AG09309 (cell line): ENCODE results near the gene ASCC3.

Experiments
- DNase-seq: peaks from one replicate; pipeline ENCODE4 v3.0.0-alpha.2; 2010; ENCODE audit warnings: low read depth
- H3K4me3 ChIP-seq: 2 replicates; pipeline ENCODE4 v1.5.1; 2011; ENCODE audit warnings: mild to moderate bottlenecking, low read depth, low read length, moderate library complexity; ENCODE audit not compliant: control insufficient read depth
- CTCF ChIP-seq: IDR thresholded peaks from 2 replicates; pipeline ENCODE4 v1.5.1; 2011; ENCODE audit warnings: mild to moderate bottlenecking, low read depth, low read length, inconsistent platforms; ENCODE audit not compliant: insufficient read depth, control insufficient read depth; ENCODE audit errors: missing control alignments

ASCC3 gene

GRCh38 chr6:100512203-100512862 lies 368.8 kb downstream of the ASCC3 start:
- no peak for DNase-seq
- H3K4me3 ChIP-seq: no peak overlapping the region
- TF ChIP-seq CTCF: no peak

- TF ChIP-seq CTCF: no peak
- H3K4me3 ChIP-seq: no peak overlapping the region
- DNase-seq: no peak
Measured at GRCh38 chr6:100509101-100509500, 372.0 kb downstream of the ASCC3 start.

- H3K4me3 ChIP-seq: no peak overlapping the region
- no peak for DNase-seq
- TF ChIP-seq CTCF: no peak
Measured at GRCh38 chr6:100506651-100507050, 374.5 kb downstream of the ASCC3 start.

GRCh38 chr6:100504786-100505737 lies 376.1 kb downstream of the ASCC3 start:
- no peak for TF ChIP-seq CTCF
- peak; percentile 62 for DNase-seq
- no peak overlapping the region for H3K4me3 ChIP-seq

- no peak for DNase-seq
- H3K4me3 ChIP-seq: no peak overlapping the region
- no peak for TF ChIP-seq CTCF
Measured at GRCh38 chr6:100503043-100503705, 378.0 kb downstream of the ASCC3 start.

- no peak for TF ChIP-seq CTCF
- DNase-seq: no peak
- H3K4me3 ChIP-seq: no peak overlapping the region
Measured at GRCh38 chr6:100493206-100493888, 387.8 kb downstream of the ASCC3 start.
